Keratinocyte (primary cell): ENCODE measurements around the gene HAX1. TPM values are rescaled to one million over a fixed set of nuclear protein-coding genes. Genes with fewer than 3 reads are reported as not detected.
"Not testable (repeated sequence)": the region's sequence is repeated elsewhere in the genome, so short reads cannot be mapped to it uniquely, and the experiment has no call there.

Source experiments
- DNase-seq: peaks from one replicate; pipeline ENCODE4 v3.0.0-alpha.2; 2011; ENCODE audit warnings: low read depth, missing footprints, low spot score
- FAIRE-seq: peaks from 2 replicates; lab custom pipeline; 2011; peaks lifted over from hg19 to GRCh38; lab: Jason Lieb, UNC
- H2AFZ ChIP-seq: 2 replicates; pipeline ENCODE4 v1.6.0; 2012; ENCODE audit warnings: low read length, control low read depth, inconsistent platforms; ENCODE audit not compliant: control insufficient read depth
- H3K27ac ChIP-seq: 2 replicates; pipeline ENCODE4 v1.5.1; 2011; ENCODE audit warnings: low read length; ENCODE audit not compliant: control insufficient read depth, insufficient read depth
- H3K27me3 ChIP-seq: 3 replicates; pipeline ENCODE4 v1.6.0; 2011; ENCODE audit warnings: low read length; ENCODE audit not compliant: control insufficient read depth, insufficient read depth; ENCODE audit errors: extremely low read depth
- H3K36me3 ChIP-seq, 2 experiments: 2 replicates in 1 of 2; 3 replicates in 1 of 2; pipeline ENCODE4 v1.5.1; 2011; ENCODE audit warnings: low read length in 2 of 2, mild to moderate bottlenecking in 1 of 2; ENCODE audit not compliant: control insufficient read depth in 2 of 2, insufficient read depth in 2 of 2; ENCODE audit errors: extremely low read depth in 1 of 2
- H3K4me1 ChIP-seq: 3 replicates; pipeline ENCODE4 v1.5.1; 2011; ENCODE audit warnings: low read length; ENCODE audit not compliant: control insufficient read depth, insufficient read depth; ENCODE audit errors: extremely low read depth
- H3K4me2 ChIP-seq: 3 replicates; pipeline ENCODE4 v1.6.0; 2011; ENCODE audit warnings: low read depth, low read length; ENCODE audit not compliant: control insufficient read depth, insufficient read depth; ENCODE audit errors: extremely low read depth
- H3K4me3 ChIP-seq, 3 experiments: fragments of 200-600 bp in 1 of 3; sonication (generic) in 1 of 3; 2 replicates in 2 of 3; 3 replicates in 1 of 3; pipeline ENCODE4 v1.5.1; 2011 to 2016; ENCODE audit warnings: low read length in 3 of 3, mild to moderate bottlenecking in 3 of 3, control low read depth in 2 of 3, inconsistent platforms in 1 of 3, low read depth in 1 of 3, mixed read lengths in 1 of 3, mixed run types in 1 of 3, moderate library complexity in 1 of 3; ENCODE audit not compliant: control insufficient read depth in 2 of 3, insufficient read depth in 2 of 3; ENCODE audit errors: extremely low read depth in 1 of 3
- H3K79me2 ChIP-seq: 2 replicates; pipeline ENCODE4 v1.6.0; 2012; ENCODE audit warnings: low read length; ENCODE audit not compliant: control insufficient read depth, insufficient read depth
- H3K9ac ChIP-seq: 3 replicates; pipeline ENCODE4 v1.6.0; 2011; ENCODE audit warnings: low read length; ENCODE audit not compliant: control insufficient read depth, insufficient read depth; ENCODE audit errors: extremely low read depth
- H3K9me1 ChIP-seq: 3 replicates; pipeline ENCODE4 v1.6.0; 2011; ENCODE audit warnings: low read length; ENCODE audit not compliant: control insufficient read depth, insufficient read depth; ENCODE audit errors: extremely low read depth
- H3K9me3 ChIP-seq: 2 replicates; pipeline ENCODE4 v1.5.1; 2012; ENCODE audit warnings: low read depth, low read length; ENCODE audit not compliant: control insufficient read depth
- H4K20me1 ChIP-seq: 3 replicates; pipeline ENCODE4 v1.6.0; 2011; ENCODE audit warnings: low read length; ENCODE audit not compliant: control insufficient read depth, insufficient read depth; ENCODE audit errors: extremely low read depth
- EZH2 ChIP-seq: IDR thresholded peaks from one replicate; pipeline ENCODE4 v1.6.1; 2012; ENCODE audit warnings: inconsistent platforms, mild to moderate bottlenecking, low read length, moderate library complexity
- dilution Hi-C: fragments of 300-500 bp; cut with MboI; formaldehyde crosslinking; loops from one replicate; pipeline ENCODE4 v1.7.0; 2020; ENCODE audit warnings: low sequenced_read_pairs; ENCODE audit not compliant: extremely low pct_ligation_motif_present
- polyA plus RNA-seq, 5 experiments: library from polyadenylated mRNA; depleted of rRNA in 3 of 5; stranded (reverse) in 3 of 5; stranded (forward) in 1 of 5; unstranded in 1 of 5; fragments of >200 nt; gene quantifications; 1 replicate in 1 of 5; 2 replicates in 3 of 5; 3 replicates in 1 of 5; pipeline versions ENCODE4 v1.2.1 to v1.2.3, GENCODE V29; 2011 to 2012; ENCODE audit warnings: missing spikeins in 2 of 5, low read depth in 1 of 5, low replicate concordance in 1 of 5
- TF ChIP-seq, protein P1 (sequence below), 3 experiments: IDR thresholded peaks in 1 of 3; conservative IDR thresholded peaks in 1 of 3; optimal IDR thresholded peaks in 1 of 3; 2 replicates in 2 of 3; 3 replicates in 1 of 3; pipeline versions ENCODE3 to v1.5.1; 2011; ENCODE audit warnings: low read length in 3 of 3, mild to moderate bottlenecking in 3 of 3, moderate library complexity in 2 of 3, control low read depth in 1 of 3, inconsistent platforms in 1 of 3; ENCODE audit not compliant: insufficient read depth in 2 of 3; ENCODE audit errors: extremely low read depth in 1 of 3

Gene HAX1
- polyA plus RNA-seq, 1 donor (not counting 4 experiments of a cell fraction or from before 2014, with no cell fraction given), result 110 TPM

DNA sequence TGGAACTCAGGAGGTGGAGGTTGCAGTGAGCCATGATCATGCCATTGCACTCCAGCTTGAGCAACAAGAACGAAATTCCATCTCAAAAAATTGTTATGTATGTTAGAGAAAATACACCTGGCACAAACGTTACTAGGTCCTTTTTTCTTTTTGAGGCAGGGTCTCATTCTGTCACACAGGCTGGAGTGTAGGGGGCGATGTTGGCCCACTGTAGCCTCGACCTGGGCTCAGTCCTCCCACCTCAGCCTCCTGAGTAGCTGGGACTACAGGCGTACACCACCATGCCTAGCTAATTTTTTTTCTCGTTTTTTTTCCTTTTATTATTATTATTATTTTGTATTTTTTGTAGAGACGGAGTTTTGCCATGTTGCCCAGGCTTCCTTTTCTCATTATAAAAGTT, 4.4 kb downstream of the HAX1 start:
- Histone ChIP-seq H3K27ac (no peak overlapping the region), H2AFZ (no peak overlapping the region), H4K20me1 (no peaks in the 10 kb centered on the region), H3K4me2 (no peak overlapping the region), H3K36me3 (peaks cover 0 to 11% of the 10 kb centered on the region in 2 experiments), H3K9me3 (no peaks in the 10 kb centered on the region), H3K27me3 (no peaks in the 10 kb centered on the region), H3K79me2 (peaks cover 12% of the 10 kb centered on the region), H3K4me1 (peaks cover 3% of the 10 kb centered on the region), H3K9me1 (no peaks in the 10 kb centered on the region), H3K9ac (no peak overlapping the region), H3K4me3 (no peak overlapping the region)
- dilution Hi-C loops, result no loop called here
- no peak for DNase-seq
- no peak for TF ChIP-seq EZH2
- TF ChIP-seq, protein P1, sequence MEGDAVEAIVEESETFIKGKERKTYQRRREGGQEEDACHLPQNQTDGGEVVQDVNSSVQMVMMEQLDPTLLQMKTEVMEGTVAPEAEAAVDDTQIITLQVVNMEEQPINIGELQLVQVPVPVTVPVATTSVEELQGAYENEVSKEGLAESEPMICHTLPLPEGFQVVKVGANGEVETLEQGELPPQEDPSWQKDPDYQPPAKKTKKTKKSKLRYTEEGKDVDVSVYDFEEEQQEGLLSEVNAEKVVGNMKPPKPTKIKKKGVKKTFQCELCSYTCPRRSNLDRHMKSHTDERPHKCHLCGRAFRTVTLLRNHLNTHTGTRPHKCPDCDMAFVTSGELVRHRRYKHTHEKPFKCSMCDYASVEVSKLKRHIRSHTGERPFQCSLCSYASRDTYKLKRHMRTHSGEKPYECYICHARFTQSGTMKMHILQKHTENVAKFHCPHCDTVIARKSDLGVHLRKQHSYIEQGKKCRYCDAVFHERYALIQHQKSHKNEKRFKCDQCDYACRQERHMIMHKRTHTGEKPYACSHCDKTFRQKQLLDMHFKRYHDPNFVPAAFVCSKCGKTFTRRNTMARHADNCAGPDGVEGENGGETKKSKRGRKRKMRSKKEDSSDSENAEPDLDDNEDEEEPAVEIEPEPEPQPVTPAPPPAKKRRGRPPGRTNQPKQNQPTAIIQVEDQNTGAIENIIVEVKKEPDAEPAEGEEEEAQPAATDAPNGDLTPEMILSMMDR (optimal IDR thresholded peaks at IDR 0.05 in 1 of 3, IDR thresholded peaks at IDR 0.05 in 1 of 3, conservative IDR thresholded peaks at IDR 0.05 in 1 of 3; ENCODE audit: extremely low read depth in 1 of 3, insufficient read depth in 2 of 3, low read length in 3 of 3), result peak in 2 of 3 experiments; percentile 23 to 35
- FAIRE-seq, result no peak

DNA sequence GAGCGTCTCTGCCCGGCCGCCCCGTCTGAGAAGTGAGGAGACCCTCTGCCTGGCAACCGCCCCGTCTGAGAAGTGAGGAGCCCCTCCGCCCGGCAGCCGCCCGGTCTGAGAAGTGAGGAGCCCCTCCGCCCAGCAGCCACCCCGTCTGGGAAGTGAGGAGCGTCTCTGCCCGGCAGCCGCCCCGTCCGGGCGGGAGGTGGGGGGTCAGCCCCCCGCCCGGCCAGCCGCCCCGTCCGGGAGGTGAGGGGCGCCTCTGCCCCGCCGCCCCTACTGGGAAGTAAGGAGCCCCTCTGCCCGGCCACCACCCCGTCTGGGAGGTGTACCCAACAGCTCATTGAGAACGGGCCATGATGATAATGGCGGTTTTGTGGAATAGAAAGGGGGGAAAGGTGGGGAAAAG, 15.2 kb downstream of the HAX1 start:
- H4K20me1 ChIP-seq, H3K9me1 ChIP-seq, H3K4me2 ChIP-seq, H3K27me3 ChIP-seq, FAIRE-seq, H3K79me2 ChIP-seq, dilution Hi-C loops, H2AFZ ChIP-seq, H3K4me3 ChIP-seq, H3K27ac ChIP-seq, H3K9ac ChIP-seq, H3K4me1 ChIP-seq, DNase-seq, H3K36me3 ChIP-seq, H3K9me3 ChIP-seq: not testable (repeated sequence)

DNA sequence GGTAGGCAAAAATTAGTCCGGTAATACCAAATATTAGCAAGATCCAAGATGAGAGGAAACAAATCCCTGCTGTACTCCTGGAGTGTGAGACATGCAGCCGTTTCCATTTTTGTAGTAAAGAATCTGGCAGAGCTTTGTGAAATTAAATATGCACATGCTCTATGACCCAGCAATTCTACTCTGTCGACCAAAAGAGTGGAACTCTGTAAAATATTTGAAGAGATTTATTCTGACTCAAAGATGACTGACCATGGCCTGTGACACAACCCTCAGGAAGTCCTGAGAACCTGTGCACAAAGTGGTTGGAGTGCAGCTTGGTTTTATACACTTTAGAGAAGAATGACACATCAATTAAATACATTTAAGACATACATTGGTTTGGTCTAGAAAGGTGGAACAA, 16.2 kb downstream of the HAX1 start:
- no peaks in the 10 kb centered on the region for H3K9me1 ChIP-seq
- H3K27me3 ChIP-seq, result no peaks in the 10 kb centered on the region
- H3K9ac ChIP-seq, result no peak overlapping the region
- no peak overlapping the region for H3K27ac ChIP-seq
- H4K20me1 ChIP-seq, result no peaks in the 10 kb centered on the region
- H3K36me3 ChIP-seq, result no peaks in the 10 kb centered on the region
- FAIRE-seq (no peak), DNase-seq (no peak)
- dilution Hi-C loops, result no loop called here
- no peaks in the 10 kb centered on the region for H3K79me2 ChIP-seq
- H3K4me1 ChIP-seq, result no peaks in the 10 kb centered on the region
- TF ChIP-seq, protein P1 (optimal IDR thresholded peaks at IDR 0.05 in 1 of 3, IDR thresholded peaks at IDR 0.05 in 1 of 3, conservative IDR thresholded peaks at IDR 0.05 in 1 of 3; ENCODE audit: extremely low read depth in 1 of 3, insufficient read depth in 2 of 3, low read length in 3 of 3), result no peak
- TF ChIP-seq EZH2, result no peak
- H3K4me2 ChIP-seq, result no peak overlapping the region
- H3K4me3 ChIP-seq, result no peak overlapping the region
- no peak overlapping the region for H2AFZ ChIP-seq
- H3K9me3 ChIP-seq, result no peaks in the 10 kb centered on the region
